ENCODE results near the gene SLC10A7. TPM values are rescaled to one million over a fixed set of nuclear protein-coding genes. Genes with fewer than 3 reads are reported as not detected.
A peak's percentile ranks its signal among the peaks of the same experiment; 100 is the strongest.

Gene SLC10A7
- total RNA-seq, 4 donors from 2014 or later: 7.4 to 34.5 (median 17.1) TPM

DNA sequence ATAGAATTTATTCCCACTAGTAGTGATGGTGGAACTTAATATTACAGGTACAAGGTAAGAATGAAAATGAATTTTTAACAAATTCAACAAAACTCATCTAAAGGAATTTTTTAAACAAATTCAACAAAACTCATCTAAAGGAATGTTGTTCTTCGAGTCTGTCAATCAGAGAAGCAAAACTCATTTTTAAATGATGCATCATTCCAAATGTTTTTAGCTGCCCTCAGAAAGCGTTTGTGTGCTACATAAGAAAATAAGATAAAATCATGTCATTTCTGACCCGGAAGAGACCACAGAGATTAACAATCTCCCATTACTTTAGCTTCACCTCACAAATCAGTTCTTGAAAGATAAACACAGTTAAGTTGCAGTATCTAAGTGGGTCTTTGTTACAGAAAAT is 178.0 kb downstream of the SLC10A7 start:
- no peaks in the 10 kb centered on the region for H3K27me3 ChIP-seq
- no peaks in the 10 kb centered on the region for H3K4me1 ChIP-seq
- no peak for DNase-seq
- H3K4me3 ChIP-seq: no peak overlapping the region
- no peak for TF ChIP-seq POLR2A (IDR thresholded peaks at IDR 0.05)
- TF ChIP-seq, protein P1, sequence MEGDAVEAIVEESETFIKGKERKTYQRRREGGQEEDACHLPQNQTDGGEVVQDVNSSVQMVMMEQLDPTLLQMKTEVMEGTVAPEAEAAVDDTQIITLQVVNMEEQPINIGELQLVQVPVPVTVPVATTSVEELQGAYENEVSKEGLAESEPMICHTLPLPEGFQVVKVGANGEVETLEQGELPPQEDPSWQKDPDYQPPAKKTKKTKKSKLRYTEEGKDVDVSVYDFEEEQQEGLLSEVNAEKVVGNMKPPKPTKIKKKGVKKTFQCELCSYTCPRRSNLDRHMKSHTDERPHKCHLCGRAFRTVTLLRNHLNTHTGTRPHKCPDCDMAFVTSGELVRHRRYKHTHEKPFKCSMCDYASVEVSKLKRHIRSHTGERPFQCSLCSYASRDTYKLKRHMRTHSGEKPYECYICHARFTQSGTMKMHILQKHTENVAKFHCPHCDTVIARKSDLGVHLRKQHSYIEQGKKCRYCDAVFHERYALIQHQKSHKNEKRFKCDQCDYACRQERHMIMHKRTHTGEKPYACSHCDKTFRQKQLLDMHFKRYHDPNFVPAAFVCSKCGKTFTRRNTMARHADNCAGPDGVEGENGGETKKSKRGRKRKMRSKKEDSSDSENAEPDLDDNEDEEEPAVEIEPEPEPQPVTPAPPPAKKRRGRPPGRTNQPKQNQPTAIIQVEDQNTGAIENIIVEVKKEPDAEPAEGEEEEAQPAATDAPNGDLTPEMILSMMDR (IDR thresholded peaks at IDR 0.05): no peak
- H3K9me3 ChIP-seq: no peaks in the 10 kb centered on the region
- H3K36me3 ChIP-seq: no peaks in the 10 kb centered on the region
- no peak overlapping the region for H3K27ac ChIP-seq
- intact Hi-C loops (cut with DNase I; ENCODE audit: low total_unique reads): no loop called here

DNA sequence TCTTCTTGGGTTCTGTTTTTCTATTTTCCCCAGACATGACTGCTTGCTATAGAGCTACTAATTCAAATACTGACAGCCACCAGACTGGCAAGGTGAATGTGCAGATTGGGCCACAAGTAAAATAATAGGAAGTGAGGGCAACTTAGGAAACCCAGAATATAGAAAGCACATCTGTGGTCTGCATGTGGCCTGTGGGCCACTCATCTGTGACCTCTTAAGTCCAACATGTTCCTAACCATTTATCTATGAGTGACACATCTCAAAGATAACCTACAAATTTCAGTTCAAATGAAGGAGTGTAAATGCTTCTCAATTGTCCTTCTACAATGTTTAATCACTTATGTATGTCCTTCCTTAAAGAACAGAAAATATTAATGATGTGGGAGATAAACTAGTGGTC is 178.5 kb downstream of the SLC10A7 start:
- Histone ChIP-seq H3K27me3 (no peaks in the 10 kb centered on the region), H3K4me1 (no peaks in the 10 kb centered on the region), H3K27ac (no peak overlapping the region), H3K4me3 (no peak overlapping the region), H3K9me3 (no peaks in the 10 kb centered on the region), H3K36me3 (no peaks in the 10 kb centered on the region)
- no peak for DNase-seq
- intact Hi-C loops (cut with DNase I; ENCODE audit: low total_unique reads): no loop called here
- TF ChIP-seq, protein P1 (IDR thresholded peaks at IDR 0.05): no peak
- no peak for TF ChIP-seq POLR2A (IDR thresholded peaks at IDR 0.05)

DNA sequence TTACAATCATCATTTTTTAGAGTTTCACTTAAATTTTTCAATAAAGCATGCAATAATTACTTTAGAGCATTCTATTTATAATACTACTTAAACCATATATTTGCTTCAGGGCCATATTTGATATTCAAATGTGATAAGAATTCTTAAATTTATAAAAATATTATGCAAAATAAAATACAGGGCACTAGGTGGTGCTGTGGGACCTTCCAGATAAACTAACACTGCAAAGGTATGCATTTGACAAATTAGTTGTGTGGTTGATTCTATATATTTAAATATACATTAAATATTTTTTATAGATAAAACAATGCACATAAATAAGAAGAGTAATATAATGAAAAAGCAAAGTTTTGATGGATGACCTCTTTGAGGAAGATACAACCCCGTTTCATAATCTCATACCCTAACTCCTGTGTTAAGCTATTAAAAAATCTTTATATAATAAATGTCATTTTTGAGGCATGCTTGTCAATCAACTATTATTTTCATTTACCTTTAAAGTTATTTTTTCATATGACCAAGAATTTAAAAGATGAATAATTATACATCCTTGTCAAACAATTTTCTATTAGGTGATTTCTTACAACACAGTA is 179.0 kb downstream of the SLC10A7 start:
- DNase-seq: peak in 1 of 2 donors; percentile 15
- intact Hi-C loops (cut with DNase I; ENCODE audit: low total_unique reads): no loop called here
- no peaks in the 10 kb centered on the region for H3K9me3 ChIP-seq
- TF ChIP-seq POLR2A (IDR thresholded peaks at IDR 0.05): no peak
- TF ChIP-seq, protein P1 (IDR thresholded peaks at IDR 0.05): peak; percentile 9 to 58 (median 34)
- H3K4me3 ChIP-seq: no peak overlapping the region
- no peaks in the 10 kb centered on the region for H3K27me3 ChIP-seq
- no peak overlapping the region for H3K27ac ChIP-seq
- no peaks in the 10 kb centered on the region for H3K36me3 ChIP-seq
- no peaks in the 10 kb centered on the region for H3K4me1 ChIP-seq

DNA sequence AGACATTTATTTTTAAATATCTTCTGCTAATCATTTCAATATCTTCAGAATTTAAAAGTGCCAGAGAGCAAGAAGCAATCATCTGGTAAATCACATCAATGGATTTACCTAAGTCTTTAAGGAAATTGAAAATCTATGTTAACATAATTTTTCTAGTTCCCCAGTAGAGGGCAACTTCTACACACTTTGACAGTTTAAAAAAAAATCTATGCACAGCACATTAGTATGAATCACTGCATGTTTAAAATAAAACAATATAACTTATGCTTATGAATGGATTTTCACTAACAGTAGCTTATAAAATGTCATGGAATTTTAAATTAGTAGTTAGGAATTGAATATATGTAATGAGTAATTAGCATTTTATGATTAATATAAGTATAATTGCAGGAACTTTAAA is 180.9 kb downstream of the SLC10A7 start:
- no peak for DNase-seq
- TF ChIP-seq POLR2A (IDR thresholded peaks at IDR 0.05): no peak
- TF ChIP-seq, protein P1 (IDR thresholded peaks at IDR 0.05): peak in 1 of 4 experiments; percentile 7
- Histone ChIP-seq H3K27me3 (no peaks in the 10 kb centered on the region), H3K4me3 (no peak overlapping the region), H3K27ac (no peak overlapping the region), H3K4me1 (no peaks in the 10 kb centered on the region), H3K9me3 (no peaks in the 10 kb centered on the region), H3K36me3 (no peaks in the 10 kb centered on the region)
- intact Hi-C loops (cut with DNase I; ENCODE audit: low total_unique reads): no loop called here

DNA sequence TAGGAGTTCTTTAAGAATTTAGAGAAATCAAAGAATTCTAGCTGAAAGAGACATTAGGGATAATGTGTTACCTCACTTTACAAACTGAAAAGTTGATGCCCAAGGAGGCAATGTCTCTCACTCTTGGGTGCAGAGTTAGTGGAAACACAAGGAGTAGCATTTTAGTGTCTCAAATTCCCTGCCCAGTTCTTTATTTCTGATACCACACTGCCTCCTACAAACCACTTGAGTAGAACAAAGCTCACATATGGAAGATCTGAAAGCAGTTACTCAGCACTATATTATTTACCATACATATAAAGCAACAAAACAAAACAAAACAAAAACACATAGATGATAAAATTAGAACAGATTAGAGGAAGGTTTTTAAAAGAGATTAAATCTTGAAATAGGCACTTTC is 183.2 kb downstream of the SLC10A7 start:
- no peak overlapping the region for H3K27ac ChIP-seq
- TF ChIP-seq, protein P1 (IDR thresholded peaks at IDR 0.05): no peak
- TF ChIP-seq POLR2A (IDR thresholded peaks at IDR 0.05): no peak
- no peaks in the 10 kb centered on the region for H3K9me3 ChIP-seq
- H3K4me3 ChIP-seq: no peak overlapping the region
- intact Hi-C loops (cut with DNase I; ENCODE audit: low total_unique reads): no loop called here
- DNase-seq: no peak
- no peaks in the 10 kb centered on the region for H3K27me3 ChIP-seq
- H3K36me3 ChIP-seq: no peaks in the 10 kb centered on the region
- H3K4me1 ChIP-seq: no peaks in the 10 kb centered on the region

All from uterus (tissue), 4 donors.